Limb (tissue), 2 donors: Measurements from ENCODE around the gene PBX1.
"Not testable (repeated sequence)": the region's sequence is repeated elsewhere in the genome, so short reads cannot be mapped to it uniquely, and the experiment has no call there.

Experiments
- DNase-seq, 2 donors: peaks; one replicate each; pipeline ENCODE4 v3.0.0-alpha.2; 2016; ENCODE audit errors: extremely low spot score in 2 of 2

Gene PBX1

DNA sequence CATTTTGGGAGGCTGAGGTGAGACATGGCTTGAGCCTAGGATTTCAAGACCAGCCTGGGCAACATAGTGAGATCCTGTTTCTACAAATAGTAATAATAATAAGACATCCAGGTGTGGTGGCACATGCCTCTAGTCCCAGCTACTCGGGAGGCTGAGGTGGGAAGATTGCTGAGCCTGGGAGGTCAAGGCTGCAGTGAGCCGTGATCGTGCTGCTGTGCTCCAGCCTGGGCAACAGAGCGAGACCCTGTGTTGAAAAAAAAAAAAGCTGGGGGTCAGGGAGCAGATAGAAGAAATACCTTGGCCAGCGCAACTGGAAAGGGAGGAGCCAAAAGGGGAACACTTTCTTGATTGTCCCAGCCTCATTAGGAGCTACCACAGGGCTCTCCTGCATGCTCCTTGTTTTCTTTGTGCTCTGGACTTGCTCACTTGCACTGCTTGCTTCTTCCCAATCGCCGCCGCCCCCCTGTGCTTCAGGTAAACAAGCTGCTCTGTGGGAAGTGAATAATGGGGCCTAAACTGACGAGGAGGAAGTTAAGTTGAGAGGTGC lies 31.1 kb downstream of the PBX1 start:
- no peak for DNase-seq

DNA sequence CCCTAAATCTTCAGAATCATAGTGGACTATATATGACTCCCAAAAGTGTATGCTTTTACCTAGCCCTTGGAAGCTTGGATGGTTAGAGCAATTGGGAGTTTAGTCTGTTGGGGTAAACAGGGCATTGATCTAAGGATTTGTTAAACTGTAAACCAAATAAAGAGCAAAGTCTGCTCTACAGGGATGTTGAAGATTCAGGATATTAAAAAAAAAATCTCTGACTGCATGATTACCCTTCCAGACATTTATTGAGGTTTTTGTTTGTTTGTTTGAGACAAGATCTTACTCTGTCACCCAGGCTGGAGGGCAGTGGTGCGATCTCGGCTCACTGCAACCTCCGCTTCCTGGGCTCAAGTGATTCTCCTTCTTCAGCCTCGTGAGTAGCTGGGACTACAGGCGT lies 31.6 kb downstream of the PBX1 start:
- DNase-seq = no peak

DNA sequence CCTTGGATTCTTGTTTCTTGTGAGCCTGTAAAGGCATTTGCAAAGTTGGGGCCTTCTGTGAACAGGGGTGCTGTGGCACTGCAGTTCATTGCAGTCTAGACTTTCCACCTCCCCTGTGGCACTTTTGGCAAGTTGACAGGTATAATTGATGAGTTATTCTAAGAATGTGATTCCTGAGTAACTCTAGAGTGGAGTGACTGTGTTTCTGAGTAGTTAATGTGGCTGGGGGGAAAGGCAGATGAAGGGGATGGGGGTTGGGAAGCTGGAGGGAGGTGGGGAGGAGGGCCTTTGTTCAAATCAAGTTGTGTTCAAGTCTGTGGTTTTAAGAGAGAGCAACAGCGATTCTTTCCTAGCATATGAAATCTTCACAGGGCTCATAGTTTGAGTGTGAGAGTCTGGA lies 32.9 kb downstream of the PBX1 start:
- no peak for DNase-seq

DNA sequence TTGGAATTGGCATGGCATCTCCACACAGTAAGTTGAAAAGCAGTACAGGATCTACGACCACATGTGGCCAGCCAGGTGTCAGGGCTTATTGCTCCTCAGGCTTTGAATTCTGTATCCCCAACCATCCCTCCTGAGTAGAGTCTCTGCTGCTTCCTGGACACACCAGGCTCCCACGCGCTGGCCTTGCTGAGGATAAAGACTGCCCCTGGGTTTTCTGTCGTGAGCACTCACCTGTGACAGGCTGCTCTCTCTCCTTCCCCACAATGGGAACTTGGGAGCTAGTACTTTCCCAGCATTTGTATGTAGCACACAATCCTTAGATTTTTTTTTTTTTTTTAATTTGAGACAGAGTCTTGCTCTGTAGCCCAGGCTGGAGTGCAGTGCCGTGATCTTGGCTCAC lies 33.6 kb downstream of the PBX1 start:
- no peak for DNase-seq

DNA sequence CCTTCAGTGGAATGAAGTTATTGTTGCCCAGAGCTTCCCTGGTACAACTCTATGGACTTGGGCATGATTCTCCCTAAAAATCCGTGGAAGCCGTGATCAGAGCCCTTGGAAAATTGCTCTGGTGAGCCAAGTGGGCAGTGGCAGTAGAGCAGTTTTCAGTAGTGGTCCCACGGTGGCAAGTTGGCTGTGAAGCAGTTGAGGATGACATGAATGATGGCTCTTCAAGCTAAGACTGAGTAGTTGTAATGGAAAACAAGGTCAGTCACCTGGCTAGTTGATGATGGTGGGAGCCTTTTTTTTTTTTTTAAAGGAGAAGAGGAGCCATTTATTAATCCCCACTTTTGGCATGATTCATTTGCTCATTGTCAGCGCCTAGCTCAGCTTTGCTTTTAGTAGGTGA lies 36.2 kb downstream of the PBX1 start:
- no peak for DNase-seq

DNA sequence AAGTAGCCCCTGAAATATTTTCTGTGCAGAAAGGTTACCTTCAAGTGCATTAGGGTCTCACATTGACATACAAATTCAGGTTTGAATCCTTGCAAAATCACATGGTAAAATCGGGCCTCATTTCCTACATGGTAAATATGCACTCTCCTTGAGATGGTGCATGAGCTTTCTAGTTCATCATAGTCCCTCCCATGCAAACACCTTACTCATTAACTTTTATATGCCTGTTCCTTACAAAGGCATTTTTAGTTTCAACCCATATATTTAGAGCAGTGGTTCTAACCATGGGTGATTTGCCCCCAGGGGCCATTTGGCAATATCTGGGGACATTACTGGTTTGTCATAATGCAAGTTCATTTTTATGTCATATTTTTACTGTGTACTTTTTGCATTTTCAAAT lies 37.2 kb downstream of the PBX1 start:
- no peak for DNase-seq

DNA sequence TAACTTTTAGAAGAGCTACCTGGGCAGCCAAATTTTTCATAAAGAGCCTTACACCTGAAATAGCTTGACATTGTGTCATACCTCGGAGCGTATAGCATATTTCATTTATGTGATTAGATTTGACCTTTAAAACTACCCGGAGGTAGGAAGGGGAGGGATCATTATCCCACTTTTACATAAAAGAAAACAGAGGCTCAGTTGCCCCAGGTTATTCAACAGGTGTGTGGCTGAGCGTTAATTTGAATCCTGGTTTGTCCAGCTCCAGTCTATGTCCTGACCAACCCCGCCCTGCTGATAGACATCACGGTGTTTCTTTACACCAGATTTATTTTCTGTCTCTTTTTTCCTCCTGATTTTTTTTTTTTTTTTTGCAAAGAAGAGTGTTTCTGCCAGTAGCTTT lies 39.7 kb downstream of the PBX1 start:
- DNase-seq = no peak

DNA sequence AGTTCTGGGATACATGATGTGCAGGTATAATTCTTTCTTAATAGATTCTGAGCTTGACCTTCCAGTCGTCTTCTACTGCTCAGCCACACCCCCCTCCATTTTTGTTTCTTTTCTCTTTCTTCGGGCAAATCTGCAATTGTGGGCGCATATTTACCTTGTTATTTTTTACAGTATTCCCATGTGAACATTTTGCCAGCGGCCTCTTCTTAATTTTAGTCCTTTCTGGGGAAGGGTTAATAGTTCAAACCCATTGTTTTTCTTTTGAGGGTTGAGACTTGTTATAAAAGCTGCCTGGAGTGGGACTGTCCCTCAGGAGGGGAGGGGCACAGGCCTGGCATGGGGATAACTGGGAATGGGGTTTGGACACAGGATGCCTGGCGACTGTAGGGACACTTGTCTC lies 40.3 kb downstream of the PBX1 start:
- no peak for DNase-seq

DNA sequence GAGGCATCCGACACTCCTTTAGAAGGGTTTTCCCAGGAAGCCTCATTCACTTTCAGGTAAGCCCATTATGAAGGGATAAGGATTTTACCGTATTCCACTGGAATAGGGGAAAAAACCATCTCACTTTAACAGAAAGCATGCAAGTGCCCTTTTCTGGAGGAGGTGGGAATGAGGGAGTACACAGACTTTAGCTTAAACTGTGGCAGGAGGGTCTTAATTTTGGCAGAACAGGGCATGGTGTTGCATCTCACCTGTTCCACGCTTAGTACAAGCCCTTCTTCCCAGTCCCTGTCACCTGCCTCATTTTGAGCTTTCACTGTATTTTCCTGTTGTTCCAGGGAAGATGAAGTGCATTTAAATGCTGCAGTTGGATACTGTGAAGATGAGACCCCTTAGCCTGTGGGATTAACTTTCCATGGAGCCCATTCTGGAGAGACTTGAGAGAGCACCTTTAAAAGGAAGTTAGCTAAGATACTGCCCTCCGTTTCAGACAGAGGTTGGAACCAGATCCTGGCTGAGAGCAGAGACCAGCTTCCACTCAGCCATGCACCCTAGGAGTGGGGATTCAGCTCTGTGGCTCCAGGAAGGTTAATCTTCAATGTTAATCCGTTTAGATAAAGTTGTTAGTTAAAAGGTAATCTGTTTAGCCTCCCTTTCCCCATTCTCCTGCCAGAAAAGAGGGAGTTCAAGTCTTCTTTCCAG lies 42.6 kb downstream of the PBX1 start:
- no peak for DNase-seq

DNA sequence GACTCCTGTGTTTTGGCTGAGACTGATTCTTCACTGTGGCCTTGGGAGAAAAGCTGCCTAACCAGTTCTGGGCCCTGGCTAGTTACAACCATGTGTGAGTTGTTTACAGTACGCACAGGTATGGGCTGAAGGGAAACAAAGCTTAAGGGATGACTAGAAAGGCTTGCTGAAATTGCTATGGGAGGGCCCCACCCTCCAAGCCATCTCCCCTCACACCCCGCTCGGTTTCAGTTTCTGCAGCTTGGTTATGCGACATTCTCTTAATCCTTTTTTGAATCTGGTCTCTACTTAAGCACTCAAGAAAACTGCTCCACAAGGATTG lies 43.1 kb downstream of the PBX1 start:
- no peak for DNase-seq

DNA sequence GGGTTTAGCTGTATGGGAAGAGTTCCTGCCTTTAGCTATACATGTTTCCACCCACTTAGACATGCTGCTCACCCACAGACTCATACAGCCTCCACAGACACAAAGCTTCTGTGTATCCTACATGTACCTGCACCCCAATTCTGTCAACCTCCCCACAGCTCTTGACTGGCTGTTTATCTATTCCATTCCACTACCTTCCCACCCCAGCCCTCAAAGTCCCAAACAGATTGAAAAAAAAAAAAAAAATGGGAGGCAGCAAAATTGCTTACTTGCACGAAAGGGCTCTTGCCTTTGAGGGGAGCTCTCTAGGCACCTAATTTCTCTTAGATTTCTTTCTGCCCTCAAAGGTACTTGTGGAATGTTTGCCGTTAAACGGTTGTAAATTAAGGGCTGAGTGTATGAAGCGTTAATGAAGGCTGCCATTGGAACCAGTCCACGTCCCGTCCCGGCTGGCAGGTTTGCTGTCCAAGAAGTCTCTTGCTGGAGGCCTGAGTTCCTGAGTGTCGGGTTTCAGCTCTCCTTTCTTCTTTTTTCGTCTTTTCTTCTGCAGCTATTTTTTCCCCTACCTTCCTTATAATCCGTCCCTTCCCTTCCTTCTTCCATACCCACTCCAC lies 43.6 kb downstream of the PBX1 start:
- DNase-seq = peak; percentile 54 to 59

DNA sequence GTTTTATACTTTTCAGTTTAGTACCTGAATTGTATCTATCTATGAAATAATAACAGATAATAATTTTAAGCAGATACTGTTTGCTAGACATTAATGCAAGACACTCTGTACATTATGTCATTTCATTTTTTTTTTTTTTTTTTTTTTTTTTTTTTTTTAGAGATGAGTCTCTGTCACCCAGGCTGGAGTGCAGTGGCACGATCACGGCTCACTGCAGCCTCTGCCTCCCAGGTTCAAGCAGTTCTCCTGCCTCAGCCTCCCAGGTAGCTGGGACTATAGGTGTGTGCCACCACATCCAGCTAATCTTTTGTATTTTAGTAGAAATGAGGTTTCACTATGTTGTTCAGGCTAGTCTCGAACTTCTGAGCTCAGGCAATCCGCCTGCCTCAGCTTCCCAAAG lies 44.8 kb downstream of the PBX1 start:
- not testable (repeated sequence) for DNase-seq

DNA sequence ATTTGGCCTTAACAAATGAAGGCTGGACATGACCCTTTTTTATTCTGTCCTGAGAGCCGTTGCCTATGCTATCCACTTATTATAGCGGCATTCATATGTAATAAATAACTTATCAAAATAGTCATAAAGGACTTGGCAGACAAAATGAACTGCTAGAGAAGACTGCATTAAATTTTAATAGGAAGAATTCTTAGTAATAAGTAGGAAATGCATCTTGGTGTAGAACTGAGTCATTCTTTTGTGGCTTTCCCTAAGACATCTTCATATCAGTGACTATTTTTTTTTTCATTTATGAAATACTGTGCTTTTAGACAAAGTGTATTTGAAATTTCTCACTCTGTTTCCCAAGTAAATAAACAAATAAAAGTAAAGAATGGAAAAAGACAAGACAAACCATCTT lies 45.6 kb downstream of the PBX1 start:
- no peak for DNase-seq

DNA sequence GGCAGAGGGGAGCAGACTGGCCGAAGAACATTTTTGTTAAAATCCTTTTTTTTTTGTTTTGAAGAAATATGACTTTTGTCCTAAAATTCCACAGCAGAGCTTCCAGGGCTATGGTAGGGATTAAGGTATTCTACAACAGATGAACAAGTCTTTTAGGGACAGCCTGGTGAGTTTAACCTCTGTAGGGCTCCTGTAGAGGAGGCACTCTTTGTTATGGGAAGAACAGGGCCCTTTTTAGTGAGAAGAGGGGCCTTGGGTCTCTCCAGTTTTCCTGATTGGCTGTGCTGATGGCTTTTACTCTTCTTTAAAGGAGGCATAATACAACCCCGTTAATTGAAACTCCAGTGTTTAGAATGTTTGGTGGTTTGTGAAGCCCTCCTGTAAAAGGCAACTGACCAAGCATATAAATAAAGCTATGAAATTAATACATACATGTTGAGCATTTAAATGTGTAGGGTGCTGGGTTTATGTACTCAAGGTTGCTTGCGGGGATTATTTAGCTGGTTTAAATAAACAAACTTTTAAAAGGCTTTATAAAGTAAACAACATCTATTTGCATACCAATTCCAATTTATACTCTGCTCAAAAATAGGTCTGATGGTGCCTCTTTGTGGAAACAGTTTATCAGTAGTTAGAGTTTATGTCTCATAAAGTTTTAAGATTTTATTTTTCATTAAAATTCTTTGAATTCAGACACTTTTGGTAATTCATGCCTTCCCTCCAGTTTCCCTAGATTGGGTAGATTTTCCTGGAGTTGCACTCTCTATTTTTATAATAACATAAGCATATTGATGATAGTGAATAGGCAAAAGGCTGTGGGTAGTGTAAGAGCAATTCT lies 46.5 kb downstream of the PBX1 start:
- DNase-seq = no peak

DNA sequence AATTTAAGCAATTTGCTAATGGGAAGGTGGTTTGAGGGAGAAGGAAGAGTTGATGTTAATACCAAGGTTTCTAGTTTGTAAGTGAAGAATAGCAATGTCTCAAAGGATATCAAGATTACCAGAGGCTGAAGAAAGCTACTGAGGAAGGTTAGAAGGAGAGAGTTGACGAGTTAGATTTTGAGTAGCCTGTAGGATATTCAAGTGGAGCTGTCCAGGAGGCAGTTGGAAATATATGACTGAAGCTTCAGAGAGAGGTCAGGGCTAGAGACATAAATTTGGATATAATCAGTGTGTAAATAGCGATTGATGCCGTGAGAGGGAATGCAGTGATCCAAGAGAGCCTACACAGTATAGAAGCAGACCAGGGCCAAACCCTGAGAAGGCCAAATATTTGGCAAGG lies 48.4 kb downstream of the PBX1 start:
- no peak for DNase-seq

DNA sequence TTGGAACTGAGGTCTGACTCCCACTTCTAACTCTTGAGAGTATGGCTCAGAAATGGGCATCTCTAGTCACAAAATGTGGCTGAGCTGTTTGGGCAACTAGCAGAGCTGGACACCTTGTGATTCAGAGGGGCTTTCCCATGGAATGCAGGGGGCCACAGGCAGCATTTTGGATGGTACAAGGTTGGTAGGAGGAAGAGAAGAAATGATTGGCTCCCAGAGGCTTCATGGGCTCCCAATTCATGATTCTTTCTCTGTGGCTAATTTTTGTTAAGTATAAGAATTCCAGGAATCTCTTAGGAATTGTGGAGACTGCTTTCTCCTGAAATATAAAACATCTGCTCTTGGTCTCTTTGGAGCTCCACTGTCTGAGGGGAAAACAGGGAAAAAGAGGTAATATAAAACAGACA lies 49.7 kb downstream of the PBX1 start:
- DNase-seq = no peak

DNA sequence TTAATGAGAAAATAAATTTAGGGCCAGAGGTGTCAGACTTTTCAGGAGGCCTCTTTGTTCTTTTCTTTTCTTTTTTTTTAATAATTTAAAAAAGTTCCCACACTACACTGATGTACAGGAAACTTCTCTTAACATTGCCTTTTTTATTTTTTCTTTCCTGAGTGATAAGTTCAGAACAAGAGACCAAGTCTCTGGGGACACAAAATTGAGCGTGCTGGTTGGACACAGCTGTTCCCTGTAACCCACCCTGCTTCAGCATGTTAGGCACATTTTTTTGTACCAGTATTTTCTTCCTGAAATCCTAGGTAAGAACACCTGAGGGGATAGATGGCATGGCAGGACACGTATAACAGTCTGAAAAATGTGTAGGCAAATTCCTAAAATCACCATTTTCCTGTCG lies 50.1 kb downstream of the PBX1 start:
- DNase-seq = no peak

DNA sequence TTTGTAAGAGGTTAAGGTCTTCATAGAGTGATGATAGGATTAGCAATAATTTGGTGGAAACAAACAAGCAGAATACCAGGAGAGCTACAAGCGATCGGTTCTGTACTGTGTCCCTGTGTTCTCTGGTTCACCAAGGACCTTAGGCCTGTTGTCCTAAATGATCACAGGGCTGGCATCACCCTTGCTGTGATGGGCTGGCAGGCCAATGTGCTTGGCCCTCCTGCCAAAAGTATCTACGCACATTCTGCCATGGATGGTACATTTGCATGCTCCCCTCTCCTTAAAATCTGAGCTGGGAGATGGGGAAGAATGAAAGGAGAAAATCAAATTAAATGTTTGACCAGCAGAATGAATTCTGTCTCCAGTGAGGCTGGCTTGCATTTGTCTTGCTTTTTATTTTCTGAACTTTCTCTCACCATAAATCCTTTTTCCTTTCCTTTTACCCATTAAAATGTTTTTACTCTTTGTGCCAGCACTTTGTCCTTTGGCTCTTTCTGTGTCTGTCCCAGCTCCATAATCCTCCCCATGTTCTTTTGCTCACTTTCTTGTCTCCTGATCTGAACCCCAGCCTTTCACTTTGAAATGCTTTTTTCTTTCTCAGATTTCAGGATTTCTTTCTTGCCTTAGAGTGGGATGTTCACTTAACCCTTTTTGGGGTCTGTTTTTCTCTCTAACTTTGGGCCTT lies 51.7 kb downstream of the PBX1 start:
- no peak for DNase-seq

DNA sequence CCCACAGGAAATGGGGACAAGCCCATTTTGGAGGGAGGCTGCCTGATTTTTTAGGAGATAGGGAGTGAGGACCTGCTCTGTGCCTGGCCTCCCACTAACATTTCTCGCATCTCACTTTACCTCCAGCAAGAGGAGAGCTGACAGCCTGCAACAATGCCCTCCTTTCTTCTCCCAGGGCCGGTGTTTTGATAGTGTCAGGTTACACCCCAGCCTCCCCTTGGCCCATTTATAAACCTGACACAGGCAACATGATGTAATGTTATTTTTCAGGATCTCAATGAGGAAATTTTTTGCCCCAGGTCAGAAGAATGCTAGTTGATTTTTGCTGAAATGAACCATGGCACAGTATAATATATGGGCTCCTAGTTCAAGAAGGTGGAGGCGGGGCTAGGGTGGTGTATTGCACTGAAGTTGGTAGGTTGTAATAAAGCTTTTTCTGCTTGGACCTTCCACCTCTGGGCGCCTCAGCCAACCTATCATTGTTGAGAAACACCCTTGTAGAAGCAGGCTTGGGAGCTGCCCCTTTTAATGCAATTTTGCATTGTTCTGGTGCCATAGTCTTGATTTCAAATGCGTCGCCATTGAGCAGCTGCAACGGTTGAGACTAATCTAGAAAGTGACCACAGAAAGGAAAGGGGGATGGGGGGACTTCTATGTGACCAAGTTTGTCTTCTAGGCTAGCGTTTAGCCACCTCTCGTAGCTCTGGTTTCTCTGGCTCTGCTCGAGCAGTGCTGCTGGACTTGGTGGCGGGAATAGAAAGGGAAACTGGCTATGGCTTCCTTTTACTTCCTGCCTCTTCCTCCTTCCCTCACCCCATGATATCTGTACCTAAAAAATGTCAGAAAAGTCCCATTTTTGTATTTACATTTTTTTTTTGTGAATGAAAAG lies 53.0 kb downstream of the PBX1 start:
- DNase-seq = no peak

DNA sequence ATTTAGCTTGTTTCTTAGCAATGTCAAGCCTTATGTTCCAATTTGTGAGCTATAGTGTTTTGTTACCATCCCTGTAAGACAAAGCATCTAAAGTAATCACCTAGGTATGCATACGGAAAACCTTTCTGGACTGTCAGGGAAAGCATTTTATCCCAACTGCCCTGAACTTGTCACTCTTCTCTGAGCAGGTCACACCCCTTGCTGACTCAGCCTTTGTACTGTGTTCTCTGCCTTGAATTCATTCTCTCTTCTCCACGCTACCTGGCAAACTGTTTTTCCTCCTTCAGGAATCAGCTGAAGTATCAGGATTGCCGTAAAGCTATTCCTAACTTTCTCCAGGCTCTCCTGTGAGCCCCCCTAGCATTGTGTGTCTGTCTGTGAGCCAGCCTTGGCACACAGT lies 54.2 kb downstream of the PBX1 start:
- DNase-seq = no peak

DNA sequence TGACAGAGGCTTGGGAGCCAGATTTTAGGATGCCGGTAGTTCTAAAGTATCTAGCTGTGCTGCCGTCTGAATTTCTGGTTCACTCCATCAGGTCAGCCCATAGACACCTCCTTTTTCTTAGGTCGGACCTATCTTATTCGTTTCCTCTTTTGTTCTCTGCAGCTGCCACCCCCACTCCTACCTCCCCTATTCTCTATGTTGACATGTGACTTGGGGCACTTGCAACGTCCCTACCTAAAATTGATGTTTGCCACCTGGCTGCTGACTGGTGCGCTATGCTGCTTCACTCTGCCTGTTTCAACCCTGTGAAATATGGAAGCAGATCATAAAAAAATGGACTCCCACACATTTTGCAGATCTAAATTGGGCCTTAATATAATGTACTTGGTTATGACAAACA lies 55.3 kb downstream of the PBX1 start:
- DNase-seq = no peak
